Activated T-cell treated with anti-CD3 and anti-CD28 coated beads, Interleukin-2, amount 50 U/mL, for 1 hour (primary cell): Measurements from ENCODE around the gene UBASH3B.
"Not testable (repeated sequence)": the region's sequence is repeated elsewhere in the genome, so short reads cannot be mapped to it uniquely, and the experiment has no call there.

ENCODE experiments used
- DNase-seq: peaks from one replicate; pipeline ENCODE4 v3.0.0-alpha.2; 2020

The UBASH3B gene

GRCh38 chr11:122711362-122711761, 55.8 kb downstream of the UBASH3B start:
- DNase-seq: no peak

- DNase-seq: no peak
Observed at GRCh38 chr11:122711831-122712381, 56.4 kb downstream of the UBASH3B start.

DNA sequence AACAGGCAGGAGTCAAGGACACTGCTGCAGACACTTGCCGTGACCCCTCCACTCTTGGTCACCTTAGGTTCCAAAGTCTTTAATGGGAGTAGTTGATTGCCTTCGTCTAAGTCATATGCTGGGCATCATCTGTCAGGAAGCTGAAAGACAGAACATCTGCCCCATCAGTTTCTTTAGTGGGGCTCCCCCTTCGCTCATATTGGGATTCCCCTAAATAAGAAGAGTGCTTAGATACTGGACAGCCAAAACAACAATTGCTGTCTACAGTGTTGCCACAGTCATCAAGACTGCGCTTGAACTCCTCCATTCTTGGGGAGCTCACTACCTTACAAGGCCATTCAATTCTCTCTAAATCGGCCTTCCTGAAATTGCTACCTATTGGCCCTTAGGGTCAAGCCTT, 58.5 kb downstream of the UBASH3B start:
- no peak for DNase-seq

- no peak for DNase-seq
Observed at GRCh38 chr11:122714484-122714883, 59.0 kb downstream of the UBASH3B start.

GRCh38 chr11:122715548-122716440, 60.3 kb downstream of the UBASH3B start:
- DNase-seq: no peak

GRCh38 chr11:122717264-122717867, 61.8 kb downstream of the UBASH3B start:
- DNase-seq: no peak

- no peak for DNase-seq
Observed at GRCh38 chr11:122720107-122720881, 64.8 kb downstream of the UBASH3B start.

GRCh38 chr11:122721201-122721963, 65.9 kb downstream of the UBASH3B start:
- no peak for DNase-seq

DNA sequence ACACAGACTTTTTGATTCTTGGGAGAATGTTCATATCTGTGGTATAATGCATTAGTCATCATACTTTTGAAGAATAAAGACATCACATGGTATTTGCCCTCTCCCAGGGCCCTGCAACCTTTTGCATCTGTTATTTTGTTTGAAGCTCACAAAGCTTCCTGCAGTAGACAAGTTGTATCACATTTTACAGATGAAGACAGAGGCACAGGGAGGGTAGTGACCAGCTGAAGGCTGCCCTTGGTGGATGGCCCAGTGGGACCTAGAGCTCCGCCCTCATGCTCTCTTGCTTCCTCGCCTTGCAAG, 66.4 kb downstream of the UBASH3B start:
- no peak for DNase-seq

DNA sequence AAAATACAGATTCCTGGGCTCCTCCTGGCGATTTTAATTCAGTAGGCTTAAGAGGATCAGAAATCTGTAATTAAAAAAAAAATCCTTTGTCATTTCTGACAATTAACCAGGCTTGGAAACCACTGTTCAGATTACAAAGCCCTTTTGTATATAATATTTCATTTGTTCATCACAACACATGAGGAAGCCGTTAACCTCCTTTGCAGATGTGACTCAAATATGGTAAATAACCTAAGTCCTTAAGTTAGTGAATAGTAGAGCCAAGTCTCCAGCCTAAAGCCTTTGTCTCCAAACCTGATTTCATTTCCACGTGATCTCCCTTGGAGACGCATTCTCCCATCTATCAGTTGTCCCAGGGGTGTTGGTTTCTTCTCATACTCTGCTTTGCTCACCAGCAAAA, 67.6 kb downstream of the UBASH3B start:
- DNase-seq: no peak

- DNase-seq: no peak
Observed at GRCh38 chr11:122723576-122723975, 68.1 kb downstream of the UBASH3B start.

DNA sequence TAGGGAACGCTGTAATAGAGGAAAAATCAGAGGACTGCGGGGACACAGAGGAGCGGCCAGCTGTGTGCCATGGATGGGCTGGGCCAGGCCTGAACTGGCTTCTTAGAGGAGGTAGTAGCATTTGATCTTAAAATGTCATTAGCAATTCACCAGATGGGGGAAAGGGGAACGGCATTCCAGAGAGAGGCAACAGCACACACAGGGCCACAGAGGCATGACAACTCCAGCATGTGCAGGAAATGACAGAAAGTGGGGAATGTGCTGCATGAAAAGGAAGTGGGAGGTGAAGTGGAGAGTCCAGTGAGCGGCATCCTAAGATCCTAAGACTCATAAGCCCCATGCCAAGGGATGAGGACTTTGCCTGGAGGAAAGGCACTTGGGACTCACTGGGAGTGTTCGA, 69.0 kb downstream of the UBASH3B start:
- no peak for DNase-seq

GRCh38 chr11:122726028-122726427, 70.5 kb downstream of the UBASH3B start:
- no peak for DNase-seq

DNA sequence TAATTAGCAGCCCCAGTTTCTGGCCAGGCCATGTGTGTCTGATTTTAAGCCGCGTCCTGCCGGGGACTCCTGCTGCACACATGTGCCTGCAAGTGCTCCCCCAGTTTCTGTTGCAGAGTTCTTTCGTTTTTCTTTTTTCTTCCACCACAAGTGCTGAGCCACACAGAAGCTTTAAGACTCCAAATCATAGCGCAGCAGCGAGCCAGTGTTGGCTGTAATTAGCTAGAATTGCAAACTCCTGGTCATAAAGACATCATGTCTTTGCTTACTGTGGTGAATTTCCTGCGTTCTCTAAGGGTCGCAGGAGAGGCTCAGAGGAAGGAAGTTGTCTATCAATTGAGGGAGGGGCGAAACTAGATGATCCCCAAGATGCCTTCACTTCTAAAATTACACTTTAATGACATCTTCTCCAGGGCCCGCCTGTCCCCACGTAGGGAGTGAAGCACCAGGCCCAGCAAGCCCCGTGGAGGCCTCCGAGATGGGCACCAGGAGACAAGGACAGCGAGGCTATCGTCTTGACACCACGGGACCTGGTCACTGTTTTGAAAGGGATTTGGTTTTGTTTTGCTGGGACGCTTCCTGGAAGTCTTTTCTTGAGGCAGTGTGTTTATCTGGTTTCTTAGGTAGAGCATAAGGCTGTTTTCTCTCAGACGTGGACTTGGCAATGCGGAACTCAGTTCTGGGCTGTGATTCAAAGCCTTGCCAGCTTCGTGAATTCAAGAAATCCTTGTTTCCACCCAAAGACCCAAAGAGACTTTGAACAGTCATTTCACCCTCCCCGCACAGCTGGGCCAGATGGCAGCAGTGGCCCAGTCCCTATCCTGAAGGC, 71.8 kb downstream of the UBASH3B start:
- DNase-seq: peak; percentile 43

GRCh38 chr11:122728561-122728960, 73.0 kb downstream of the UBASH3B start:
- DNase-seq: no peak

- no peak for DNase-seq
Observed at GRCh38 chr11:122729139-122729538, 73.6 kb downstream of the UBASH3B start.

GRCh38 chr11:122730694-122731093, 75.2 kb downstream of the UBASH3B start:
- not testable (repeated sequence) for DNase-seq

GRCh38 chr11:122731500-122731913, 76.0 kb downstream of the UBASH3B start:
- DNase-seq: no peak

DNA sequence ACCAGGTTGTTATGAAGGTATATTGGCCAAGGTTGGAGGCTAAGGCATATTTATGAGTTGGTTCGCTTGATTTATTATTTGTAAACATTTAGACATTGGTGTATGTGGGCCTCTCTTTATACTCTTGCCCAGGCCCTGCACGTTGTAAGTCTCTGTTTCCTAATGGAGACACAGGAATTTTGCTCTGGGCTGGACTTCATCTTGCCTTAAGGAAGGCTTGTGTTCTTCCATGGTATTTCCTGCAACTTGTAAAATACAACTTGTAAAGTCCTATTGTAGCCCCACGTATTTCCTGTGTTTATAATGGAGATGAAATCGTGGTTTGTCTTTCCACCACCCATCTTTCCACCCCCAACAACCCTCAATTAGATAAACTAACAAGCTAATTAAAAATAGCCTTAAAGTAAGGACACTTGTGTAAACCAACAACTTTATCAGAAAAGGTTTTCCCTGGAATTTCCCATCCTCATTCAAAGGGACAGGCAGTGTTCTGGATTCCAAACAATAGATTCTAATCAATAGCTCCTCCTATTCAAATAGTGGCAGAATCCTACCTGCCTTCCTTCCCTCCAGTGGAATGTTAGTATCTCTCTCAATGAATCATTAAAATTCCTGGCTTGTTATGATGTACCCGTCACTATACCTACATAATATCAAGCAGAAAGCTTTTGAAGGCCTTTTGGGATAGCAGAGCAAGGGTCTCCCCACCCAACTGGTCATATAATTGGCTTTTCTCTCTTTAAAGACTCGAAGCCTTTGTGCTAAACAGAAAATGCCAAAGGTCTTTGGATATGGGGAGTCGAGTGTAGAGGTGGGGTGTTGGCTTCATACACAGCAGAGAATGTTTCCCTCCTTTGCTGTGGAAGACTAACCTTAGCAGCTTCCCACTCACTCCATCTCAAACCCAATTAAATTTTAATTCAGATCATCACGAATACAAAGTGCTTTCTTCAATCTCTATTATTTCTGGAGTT, 77.1 kb downstream of the UBASH3B start:
- no peak for DNase-seq

- DNase-seq: no peak
Observed at GRCh38 chr11:122733318-122733717, 77.8 kb downstream of the UBASH3B start.
